8988T (cell line): ENCODE data around the gene LMTK2.
"Not testable (repeated sequence)": the region's sequence is repeated elsewhere in the genome, so short reads cannot be mapped to it uniquely, and the experiment has no call there.

Experiments used
- DNase-seq: peaks from one replicate; pipeline ENCODE4 v3.0.0; 2011

Gene LMTK2

GRCh38 chr7:98205162-98205845, 98.6 kb downstream of the LMTK2 start:
- no peak for DNase-seq

DNA sequence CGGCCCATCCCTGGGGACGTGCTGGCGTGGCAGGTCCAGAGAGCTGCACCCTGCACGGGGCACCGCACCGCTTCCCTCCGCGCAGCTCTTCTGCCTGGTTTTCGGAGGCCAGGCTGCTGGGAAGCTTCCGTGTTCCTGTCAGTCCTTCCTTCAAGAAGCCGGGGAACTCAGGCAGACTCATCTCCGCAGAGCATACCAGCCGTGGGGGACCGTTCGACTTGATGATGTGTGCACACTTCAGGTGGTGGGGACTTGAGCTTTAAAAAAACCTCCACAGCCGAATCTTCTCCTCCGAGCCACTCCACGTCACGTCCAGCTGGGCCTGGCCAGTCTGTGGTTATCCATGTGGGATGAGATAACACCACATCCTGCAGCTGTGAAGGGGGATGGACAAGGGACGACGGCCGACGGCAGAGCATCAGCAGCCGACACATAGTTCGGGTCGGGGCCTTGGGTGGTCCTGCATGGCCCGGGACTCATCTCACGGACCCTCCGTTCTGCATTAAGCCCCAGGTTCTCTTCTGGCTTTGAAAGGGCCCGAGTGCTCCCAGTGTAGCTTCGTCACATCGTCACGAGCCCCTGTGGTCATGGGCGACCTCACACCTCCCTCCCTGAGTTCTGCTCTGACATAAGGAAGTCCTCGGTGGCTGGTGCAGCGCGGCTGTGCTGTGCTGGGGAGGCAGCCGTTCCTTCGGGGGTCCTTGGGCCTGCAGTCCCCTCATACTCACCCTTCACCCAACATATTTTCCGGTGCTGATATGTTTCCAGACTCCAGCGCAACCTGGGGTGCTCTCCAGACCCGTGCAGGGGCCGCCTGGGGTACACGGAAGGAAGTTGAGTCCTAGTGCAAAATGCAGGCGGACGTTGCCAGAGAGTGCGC, 100.0 kb downstream of the LMTK2 start:
- no peak for DNase-seq

GRCh38 chr7:98209166-98209920, 102.7 kb downstream of the LMTK2 start:
- no peak for DNase-seq

DNA sequence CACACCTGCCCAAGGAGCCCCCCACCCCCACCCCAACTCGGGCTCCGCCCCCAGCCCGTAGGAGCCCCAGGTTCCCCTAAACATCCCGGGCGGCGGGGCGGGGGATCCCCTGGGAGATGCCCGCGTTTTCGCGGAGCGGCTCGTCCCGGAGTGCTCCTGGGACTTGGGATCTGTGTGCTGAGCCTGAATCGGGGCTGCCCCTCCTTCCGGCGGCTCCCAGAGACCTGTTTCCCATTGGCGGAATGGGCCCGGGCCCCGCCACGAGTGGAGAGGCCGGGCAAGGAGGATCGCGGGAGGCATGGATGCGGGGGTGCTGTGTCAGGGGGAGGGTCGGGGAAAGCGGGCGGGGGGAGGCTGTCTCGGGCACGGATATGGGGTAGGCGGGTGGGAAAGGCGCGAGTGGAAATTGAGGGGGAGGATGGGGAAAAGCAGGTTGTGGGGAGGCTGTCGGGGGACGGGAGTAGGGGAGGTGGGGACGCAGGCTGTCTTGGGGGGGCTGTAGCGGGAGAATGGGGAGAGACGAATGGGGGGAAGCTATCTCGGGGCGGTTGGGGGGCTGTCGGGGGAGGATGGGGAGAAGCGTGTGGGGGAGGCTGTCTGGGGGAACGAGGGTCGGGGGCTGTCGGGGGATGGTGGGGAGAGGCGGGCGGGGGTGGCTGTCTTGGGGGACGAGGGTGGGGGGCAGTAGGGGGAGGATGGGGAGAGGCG, 104.0 kb downstream of the LMTK2 start:
- no peak for DNase-seq

GRCh38 chr7:98211221-98211675, 104.6 kb downstream of the LMTK2 start, which contains the start of gene BHLHA15:
BHLHA15 (plus strand) TSS chr7:98211439; CDS start chr7:98212310, 871 bp downstream.
- DNase-seq = peak; percentile 89

- DNase-seq = no peak
These were observed 105.2 kb downstream of the LMTK2 start for GRCh38 chr7:98211676-98212531.

GRCh38 chr7:98212532-98213041, 105.9 kb downstream of the LMTK2 start:
- no peak for DNase-seq

- no peak for DNase-seq
These were observed 106.7 kb downstream of the LMTK2 start for GRCh38 chr7:98213296-98213887.

DNA sequence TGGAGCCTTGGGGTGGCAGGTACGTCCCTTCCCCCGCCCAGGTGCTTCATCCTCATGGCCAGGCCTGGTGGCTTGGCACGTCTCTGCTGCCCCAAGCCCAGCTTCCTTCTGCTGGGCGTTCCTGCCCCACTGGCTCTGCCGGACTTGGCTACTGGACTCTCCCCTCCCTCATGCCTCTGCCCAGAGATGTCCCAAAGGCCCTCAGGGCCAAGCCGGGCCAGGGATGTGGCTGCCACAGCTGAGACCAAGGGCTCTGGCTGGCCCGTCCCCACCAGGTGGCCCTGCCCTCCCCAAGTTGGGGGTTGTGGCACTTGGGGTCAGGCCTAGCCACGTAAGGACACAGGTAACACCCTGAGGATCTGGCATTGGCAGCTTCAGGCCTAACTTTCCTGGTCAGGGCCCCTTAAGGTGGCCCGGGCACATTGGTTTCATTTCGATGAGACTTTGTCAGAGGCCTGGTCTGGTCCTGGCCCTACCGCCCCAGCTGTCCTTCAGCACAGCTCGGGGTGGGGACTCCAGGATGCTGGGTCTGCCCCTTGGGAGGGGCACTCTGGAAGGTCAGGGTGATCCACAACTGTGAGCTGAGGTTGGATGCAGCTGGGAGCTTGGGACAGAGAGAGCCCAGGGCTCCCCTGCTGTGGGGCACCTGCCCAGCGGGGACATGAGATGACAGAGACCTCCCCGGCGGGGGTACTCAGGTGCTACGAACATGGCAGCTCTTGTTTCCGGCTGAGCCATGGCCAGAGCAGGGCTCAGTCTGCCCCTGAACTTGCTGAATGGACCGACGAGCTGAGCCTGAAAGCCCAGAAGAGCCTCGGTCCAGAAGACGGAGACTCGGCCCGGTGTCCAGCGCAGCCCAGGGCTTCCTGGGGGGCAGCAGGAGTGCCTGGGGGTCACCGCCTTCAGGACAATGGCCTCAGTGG, 107.5 kb downstream of the LMTK2 start:
- DNase-seq = no peak

DNA sequence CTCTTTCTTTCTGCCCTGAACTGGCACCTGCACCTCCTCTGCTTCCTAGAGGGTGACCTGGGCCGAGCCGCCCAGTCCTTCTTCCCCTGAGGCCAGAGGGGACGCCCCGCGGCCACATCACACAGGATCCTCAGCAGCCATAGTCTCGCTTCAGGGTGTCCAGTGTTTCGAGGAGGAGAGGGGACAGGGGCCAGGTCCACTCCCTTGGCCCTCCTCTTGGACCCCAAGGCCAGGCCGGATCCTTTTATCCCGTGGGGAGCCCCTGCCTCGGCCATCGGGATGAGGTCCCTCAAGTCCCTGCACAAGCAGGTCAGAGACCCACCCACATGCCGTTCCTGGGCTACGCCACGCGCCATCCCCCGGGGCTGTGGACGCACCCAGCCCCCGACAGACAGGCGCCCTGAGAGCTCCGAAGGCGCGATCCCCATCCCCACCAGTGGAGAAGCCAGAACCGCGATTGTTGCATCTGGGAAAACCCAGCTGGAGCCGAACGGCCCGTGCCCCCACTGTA, 108.2 kb downstream of the LMTK2 start:
- no peak for DNase-seq

DNA sequence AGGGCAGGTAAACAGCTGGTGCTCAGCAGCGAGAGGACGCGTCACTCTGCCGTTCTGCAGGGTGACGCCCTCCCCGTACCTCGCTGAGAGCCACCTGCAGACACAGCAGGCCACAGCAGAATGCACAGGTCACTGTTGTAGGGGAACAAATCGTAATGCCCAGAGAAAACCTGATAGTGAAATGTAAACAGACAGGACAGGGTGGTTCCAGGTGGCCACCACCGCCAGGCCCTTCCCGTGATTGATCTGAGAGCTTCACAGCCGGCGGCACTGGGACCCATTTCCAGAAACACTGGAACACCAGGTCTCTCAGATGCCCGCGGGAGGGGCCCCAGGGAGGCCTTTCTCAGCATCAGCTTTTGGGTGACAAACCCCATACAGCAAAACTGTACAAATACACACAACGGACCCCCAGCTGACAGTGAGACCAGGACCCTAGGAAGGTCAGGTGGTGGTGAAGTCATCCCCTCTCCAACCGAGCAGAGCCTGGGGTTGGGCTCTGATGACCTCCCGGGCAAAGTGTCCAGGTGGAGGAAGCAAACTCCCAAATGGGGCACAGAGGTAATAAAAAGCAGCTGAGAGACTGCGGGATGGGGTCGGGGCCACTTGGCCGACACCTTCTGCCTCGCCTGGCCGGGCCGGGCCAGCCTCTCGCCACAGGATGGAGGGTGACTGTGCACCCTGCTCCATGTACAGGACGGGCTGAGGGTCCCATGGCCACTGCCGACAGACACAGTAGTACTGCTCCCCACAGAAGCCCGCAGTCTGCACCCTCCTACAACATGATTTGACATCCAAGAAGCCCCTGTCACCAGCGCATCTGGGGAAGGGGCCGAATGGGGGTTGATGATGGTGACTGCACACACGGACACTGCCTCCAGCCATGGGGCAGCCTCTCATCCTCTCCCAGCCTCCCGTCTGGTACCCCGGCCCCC, 109.2 kb downstream of the LMTK2 start:
- peak; percentile 3 for DNase-seq

GRCh38 chr7:98216941-98217622, 110.4 kb downstream of the LMTK2 start:
- no peak for DNase-seq

- DNase-seq = no peak
These were observed 111.2 kb downstream of the LMTK2 start for GRCh38 chr7:98217623-98218582.

DNA sequence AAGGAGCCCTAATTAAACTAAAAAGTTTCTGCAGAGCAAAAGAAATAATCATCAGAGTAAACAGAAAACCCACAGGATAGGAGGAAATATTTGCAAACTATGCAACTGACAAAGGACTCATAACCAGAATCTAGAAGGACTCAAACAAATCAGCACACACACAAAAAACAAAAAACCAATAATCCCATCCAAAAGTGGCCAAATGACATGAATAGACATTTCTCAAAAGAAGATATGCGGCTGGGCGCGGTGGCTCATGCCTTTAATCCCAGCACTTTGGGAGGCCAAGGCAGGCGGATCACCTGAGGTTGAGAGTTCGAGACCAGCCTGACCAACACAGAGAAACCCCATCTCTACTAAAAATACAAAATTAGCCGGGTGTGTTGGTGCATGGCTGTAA, 112.7 kb downstream of the LMTK2 start:
- not testable (repeated sequence) for DNase-seq

DNA sequence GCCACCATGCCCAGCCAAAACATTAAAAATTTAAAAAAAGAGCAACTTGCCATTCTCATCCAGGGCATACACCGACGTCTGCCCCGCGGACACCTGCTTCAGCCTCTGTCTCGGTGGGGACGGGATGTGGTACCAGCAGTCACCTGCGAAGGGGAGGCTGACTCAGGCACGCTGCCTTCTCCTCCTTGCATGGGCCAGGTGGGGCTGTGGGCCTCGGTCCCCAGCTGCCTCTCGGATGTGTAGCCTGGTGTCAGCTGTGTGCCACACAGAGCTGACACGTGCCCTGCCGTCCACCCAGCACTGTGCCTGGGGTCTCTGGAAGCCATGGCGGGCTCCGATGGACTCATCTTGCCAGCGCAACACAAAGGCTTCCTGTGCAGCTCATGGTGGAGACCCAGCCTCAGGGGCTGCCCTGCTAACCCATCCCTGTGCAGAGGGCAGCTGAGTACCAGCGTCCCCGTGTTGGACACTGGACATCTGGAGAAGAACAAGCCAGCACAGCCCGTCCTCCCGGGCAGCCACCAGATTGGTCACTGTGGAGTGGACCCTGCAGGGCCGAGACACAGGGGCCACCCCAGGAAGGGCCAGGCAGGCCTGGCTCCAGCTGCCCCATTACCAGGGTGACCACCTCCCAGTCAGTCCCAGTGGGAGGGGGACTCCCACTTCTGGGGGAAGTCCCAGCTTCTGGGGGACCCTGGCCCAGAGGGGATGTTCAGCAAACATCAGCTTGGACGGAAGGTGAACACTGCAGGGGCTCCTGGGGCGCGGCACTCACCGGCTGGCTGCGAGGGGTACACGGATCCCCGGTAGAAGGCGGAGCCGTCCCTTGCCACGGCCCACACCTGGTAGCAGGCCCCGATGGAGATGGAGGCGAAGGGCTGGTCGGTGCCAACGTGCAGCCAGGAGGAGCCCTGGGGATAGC, 115.2 kb downstream of the LMTK2 start:
- DNase-seq = no peak
